ENCODE results near the gene DDAH1. TPM values are rescaled to one million over a fixed set of nuclear protein-coding genes. Genes with fewer than 3 reads are reported as not detected.

DDAH1 gene
- total and polyA plus RNA-seq, 2 experiments from 2014 or later = 19.5 to 49.8 TPM

DNA sequence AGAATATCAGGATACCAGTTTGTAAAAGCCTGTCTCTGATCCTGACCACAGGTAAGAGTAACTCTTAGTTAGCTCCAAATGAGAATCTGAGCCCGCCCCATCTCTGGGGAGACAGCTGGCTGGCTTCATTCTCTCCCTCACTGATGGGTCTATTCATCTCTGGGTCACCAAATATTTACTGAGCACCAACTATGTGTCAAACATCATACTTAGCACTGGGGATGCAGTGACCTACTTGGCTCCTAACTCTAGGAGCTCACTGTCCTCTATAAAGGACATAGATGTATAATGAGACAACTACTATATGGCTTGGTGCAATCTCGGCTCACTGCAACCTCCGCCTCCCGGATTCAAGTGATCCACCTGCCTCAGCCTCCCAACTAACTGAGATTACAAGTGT is 158.7 kb downstream of the DDAH1 start:
- Histone ChIP-seq H3K9me2 (replicated peaks; ENCODE audit: insufficient read depth) (no peaks in the 10 kb centered on the region), H3K4me2 (no peak overlapping the region), H3K4me1 (ENCODE audit: insufficient read depth) (no peaks in the 10 kb centered on the region), H2AFZ (no peak overlapping the region), H3K27ac (no peak overlapping the region), H3K27me3 (no peaks in the 10 kb centered on the region), H4K20me1 (ENCODE audit: insufficient read depth, poor library complexity, severe bottlenecking) (no peaks in the 10 kb centered on the region), H3K36me3 (replicated peaks; ENCODE audit: insufficient read depth, low read depth) (no peaks in the 10 kb centered on the region), H3K79me2 (no peaks in the 10 kb centered on the region), H3K4me3 (no peak overlapping the region), H3K9me3 (ENCODE audit: low read depth) (no peaks in the 10 kb centered on the region)
- DNase-seq (ENCODE audit: low spot score) = no peak
- TF ChIP-seq, protein P1, sequence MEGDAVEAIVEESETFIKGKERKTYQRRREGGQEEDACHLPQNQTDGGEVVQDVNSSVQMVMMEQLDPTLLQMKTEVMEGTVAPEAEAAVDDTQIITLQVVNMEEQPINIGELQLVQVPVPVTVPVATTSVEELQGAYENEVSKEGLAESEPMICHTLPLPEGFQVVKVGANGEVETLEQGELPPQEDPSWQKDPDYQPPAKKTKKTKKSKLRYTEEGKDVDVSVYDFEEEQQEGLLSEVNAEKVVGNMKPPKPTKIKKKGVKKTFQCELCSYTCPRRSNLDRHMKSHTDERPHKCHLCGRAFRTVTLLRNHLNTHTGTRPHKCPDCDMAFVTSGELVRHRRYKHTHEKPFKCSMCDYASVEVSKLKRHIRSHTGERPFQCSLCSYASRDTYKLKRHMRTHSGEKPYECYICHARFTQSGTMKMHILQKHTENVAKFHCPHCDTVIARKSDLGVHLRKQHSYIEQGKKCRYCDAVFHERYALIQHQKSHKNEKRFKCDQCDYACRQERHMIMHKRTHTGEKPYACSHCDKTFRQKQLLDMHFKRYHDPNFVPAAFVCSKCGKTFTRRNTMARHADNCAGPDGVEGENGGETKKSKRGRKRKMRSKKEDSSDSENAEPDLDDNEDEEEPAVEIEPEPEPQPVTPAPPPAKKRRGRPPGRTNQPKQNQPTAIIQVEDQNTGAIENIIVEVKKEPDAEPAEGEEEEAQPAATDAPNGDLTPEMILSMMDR (IDR thresholded peaks at IDR 0.05; ENCODE audit: poor library complexity) = no peak
- no peak for TF ChIP-seq EZH2 (IDR thresholded peaks at IDR 0.05; ENCODE audit: borderline replicate concordance)
- TF ChIP-seq EZH2phosphoT487 (IDR thresholded peaks at IDR 0.05; ENCODE audit: low read depth, severe bottlenecking, unreplicated experiment) = no peak
- 96% methylated on average over 4 of the region's 4 CpGs for WGBS (ENCODE audit: low lambda C conversion rate, missing lambda C conversion rate)

DNA sequence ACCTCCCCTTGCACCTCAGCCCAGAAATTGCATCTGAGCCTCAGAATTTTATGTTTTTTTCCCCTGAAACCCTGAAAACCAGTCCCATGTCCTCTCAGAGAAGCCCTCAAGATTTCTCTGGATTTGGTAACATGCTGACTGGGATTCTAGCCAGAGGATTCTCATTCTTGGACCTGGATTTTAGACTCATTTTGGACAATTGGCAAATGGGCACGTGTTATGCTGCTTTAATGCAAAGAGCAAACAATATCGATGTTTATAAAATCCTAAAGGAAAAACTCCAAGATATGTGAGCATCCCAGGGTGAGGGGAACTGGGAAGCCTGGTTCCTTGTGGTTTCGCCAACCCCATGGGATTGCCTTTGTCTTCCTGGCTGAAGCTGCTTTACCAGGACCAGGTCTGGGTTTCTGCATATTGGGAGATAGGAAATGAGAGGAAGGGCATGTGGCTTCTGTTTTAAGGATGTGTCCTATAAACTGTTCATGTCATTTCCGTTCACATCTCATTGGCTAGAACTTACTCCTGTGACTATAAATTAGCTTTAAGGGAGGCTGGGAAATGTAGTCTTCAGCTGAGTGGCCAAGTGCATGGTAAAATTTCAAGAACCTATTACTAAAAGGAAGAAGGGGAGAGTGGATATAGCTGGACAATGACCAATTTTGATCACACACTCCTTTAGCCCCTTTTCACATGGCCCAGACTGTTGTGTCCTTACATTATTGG is 161.4 kb downstream of the DDAH1 start:
- 94% methylated on average over 4 of the region's 4 CpGs for WGBS (ENCODE audit: low lambda C conversion rate, missing lambda C conversion rate)
- no peak for TF ChIP-seq EZH2 (IDR thresholded peaks at IDR 0.05; ENCODE audit: borderline replicate concordance)
- no peak for TF ChIP-seq EZH2phosphoT487 (IDR thresholded peaks at IDR 0.05; ENCODE audit: low read depth, severe bottlenecking, unreplicated experiment)
- TF ChIP-seq, protein P1 (IDR thresholded peaks at IDR 0.05; ENCODE audit: poor library complexity) = no peak

DNA sequence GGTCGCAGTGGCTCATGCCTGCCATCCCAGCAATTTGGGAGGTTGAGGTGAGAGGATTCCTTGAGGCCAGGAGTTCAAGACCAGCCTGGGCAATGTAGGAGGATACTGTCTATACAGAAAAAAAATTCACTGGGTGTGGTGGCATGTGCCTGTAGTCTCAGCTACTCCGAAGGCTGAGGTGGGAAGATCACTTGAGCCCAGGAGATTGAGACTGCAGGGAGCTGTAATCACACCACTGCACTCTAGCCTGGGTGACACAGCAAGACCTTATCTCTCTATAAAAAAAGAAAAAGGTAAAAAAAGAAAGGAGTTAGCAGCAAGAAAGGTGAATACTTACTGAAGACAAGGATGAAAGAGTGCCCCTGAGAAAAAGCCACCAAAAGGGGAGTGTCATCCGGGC is 164.8 kb downstream of the DDAH1 start:
- no peaks in the 10 kb centered on the region for H3K9me3 ChIP-seq (ENCODE audit: low read depth)
- H3K27ac ChIP-seq = no peak overlapping the region
- no peak overlapping the region for H2AFZ ChIP-seq
- H3K4me3 ChIP-seq = no peak overlapping the region
- DNase-seq (ENCODE audit: low spot score) = no peak
- H4K20me1 ChIP-seq (ENCODE audit: insufficient read depth, poor library complexity, severe bottlenecking) = no peaks in the 10 kb centered on the region
- 68% methylated on average over 3 of the region's 3 CpGs for WGBS (ENCODE audit: low lambda C conversion rate, missing lambda C conversion rate)
- H3K9me2 ChIP-seq (replicated peaks; ENCODE audit: insufficient read depth) = no peaks in the 10 kb centered on the region
- no peaks in the 10 kb centered on the region for H3K79me2 ChIP-seq
- H3K4me2 ChIP-seq = no peak overlapping the region
- peaks cover 7% of the 10 kb centered on the region for H3K4me1 ChIP-seq (ENCODE audit: insufficient read depth)
- H3K27me3 ChIP-seq = no peaks in the 10 kb centered on the region
- TF ChIP-seq EZH2 (IDR thresholded peaks at IDR 0.05; ENCODE audit: borderline replicate concordance) (no peak), EZH2phosphoT487 (IDR thresholded peaks at IDR 0.05; ENCODE audit: low read depth, severe bottlenecking, unreplicated experiment) (no peak)
- TF ChIP-seq, protein P1 (IDR thresholded peaks at IDR 0.05; ENCODE audit: poor library complexity) = no peak
- no peaks in the 10 kb centered on the region for H3K36me3 ChIP-seq (replicated peaks; ENCODE audit: insufficient read depth, low read depth)

More for the DNA sequence above, 161.4 kb downstream of the DDAH1 start:
- H3K9me3 ChIP-seq (ENCODE audit: low read depth) = no peaks in the 10 kb centered on the region
- no peaks in the 10 kb centered on the region for H4K20me1 ChIP-seq (ENCODE audit: insufficient read depth, poor library complexity, severe bottlenecking)
- H3K4me2 ChIP-seq = no peak overlapping the region
- H3K27ac ChIP-seq = no peak overlapping the region
- no peaks in the 10 kb centered on the region for H3K36me3 ChIP-seq (replicated peaks; ENCODE audit: insufficient read depth, low read depth)
- no peak overlapping the region for H3K4me3 ChIP-seq
- H2AFZ ChIP-seq = no peak overlapping the region
- no peak for DNase-seq (ENCODE audit: low spot score)
- H3K4me1 ChIP-seq (ENCODE audit: insufficient read depth) = peaks cover 2% of the 10 kb centered on the region
- no peaks in the 10 kb centered on the region for H3K9me2 ChIP-seq (replicated peaks; ENCODE audit: insufficient read depth)
- no peaks in the 10 kb centered on the region for H3K27me3 ChIP-seq
- no peaks in the 10 kb centered on the region for H3K79me2 ChIP-seq
